Progenitor cell of endocrine pancreas (in vitro differentiated cells): ENCODE measurements around the gene IER3. TPM values are rescaled to one million over a fixed set of nuclear protein-coding genes. Genes with fewer than 3 reads are reported as not detected.
A peak's percentile ranks its signal among the peaks of the same experiment; 100 is the strongest.

Experiments
- DNase-seq: peaks from one replicate; pipeline ENCODE4 v3.0.0; 2021; ENCODE audit warnings: low spot score; ENCODE audit not compliant: unreplicated experiment
- H3K27ac Mint-ChIP-seq: 2 replicates; pipeline ENCODE4 v1.8.0; 2021; ENCODE audit warnings: mild to moderate bottlenecking, moderate library complexity, mixed read lengths
- H3K27me3 Mint-ChIP-seq: 2 replicates; pipeline ENCODE4 v1.8.0; 2021; ENCODE audit warnings: mixed read lengths
- H3K36me3 Mint-ChIP-seq: 2 replicates; pipeline ENCODE4 v1.8.0; 2022; ENCODE audit warnings: mixed read lengths; ENCODE audit not compliant: insufficient read depth
- H3K4me1 Mint-ChIP-seq: 2 replicates; pipeline ENCODE4 v1.8.0; 2021; ENCODE audit warnings: low read depth, mixed read lengths
- H3K4me3 Mint-ChIP-seq: 2 replicates; pipeline ENCODE4 v1.8.0; 2021; ENCODE audit warnings: low read depth, mild to moderate bottlenecking, moderate library complexity, mixed read lengths
- H3K9me3 Mint-ChIP-seq: 2 replicates; pipeline ENCODE4 v1.8.0; 2021; ENCODE audit warnings: low read depth, mixed read lengths
- CTCF ChIP-seq: fragments of 200-600 bp; sonication (generic); IDR thresholded peaks from one replicate; pipeline ENCODE4 v1.5.0; 2021; ENCODE audit warnings: antibody characterized with exemption, mild to moderate bottlenecking; ENCODE audit not compliant: unreplicated experiment
- total RNA-seq: library from RNA; stranded (reverse); gene quantifications from 2 replicates; pipeline ENCODE4 v1.2.1, GENCODE V29; 2021

Gene IER3
- total RNA-seq, 1 donor from 2014 or later = 23.2 TPM

- no peaks in the 10 kb centered on the region for H3K27me3 Mint-ChIP-seq
- no peaks in the 10 kb centered on the region for H3K36me3 Mint-ChIP-seq
- DNase-seq = no peak
- no peaks in the 10 kb centered on the region for H3K9me3 Mint-ChIP-seq
- no peak for TF ChIP-seq CTCF
- no peak overlapping the region for H3K27ac Mint-ChIP-seq
- H3K4me3 Mint-ChIP-seq = no peak overlapping the region
- peaks cover 25% of the 10 kb centered on the region for H3K4me1 Mint-ChIP-seq
Observed at GRCh38 chr6:30774701-30775100, 30.4 kb upstream of the IER3 start.

DNA sequence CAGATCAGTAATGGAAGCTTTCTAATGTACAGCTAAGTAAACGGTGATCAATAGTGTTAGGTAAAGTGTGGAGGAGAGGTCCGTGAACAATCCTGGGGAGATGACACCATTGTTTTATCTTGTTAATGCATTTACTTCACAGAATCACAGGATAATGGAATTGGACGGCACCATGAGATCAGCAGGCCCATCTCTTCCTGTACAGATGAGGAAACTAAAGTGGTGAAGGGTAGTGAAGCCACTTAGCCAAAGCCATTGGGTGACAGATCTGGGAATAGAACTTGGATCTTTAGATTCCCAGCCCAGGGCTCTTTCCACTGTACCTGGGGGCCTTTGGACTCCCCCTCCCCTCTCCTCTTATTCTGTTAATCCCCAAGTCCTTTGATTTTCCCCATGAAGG, 26.2 kb upstream of the IER3 start:
- DNase-seq = no peak
- Mint-ChIP-seq H3K9me3 (no peaks in the 10 kb centered on the region), H3K4me3 (no peak overlapping the region), H3K27ac (no peak overlapping the region), H3K27me3 (no peaks in the 10 kb centered on the region), H3K4me1 (peaks cover 20% of the 10 kb centered on the region), H3K36me3 (no peaks in the 10 kb centered on the region)
- no peak for TF ChIP-seq CTCF

DNA sequence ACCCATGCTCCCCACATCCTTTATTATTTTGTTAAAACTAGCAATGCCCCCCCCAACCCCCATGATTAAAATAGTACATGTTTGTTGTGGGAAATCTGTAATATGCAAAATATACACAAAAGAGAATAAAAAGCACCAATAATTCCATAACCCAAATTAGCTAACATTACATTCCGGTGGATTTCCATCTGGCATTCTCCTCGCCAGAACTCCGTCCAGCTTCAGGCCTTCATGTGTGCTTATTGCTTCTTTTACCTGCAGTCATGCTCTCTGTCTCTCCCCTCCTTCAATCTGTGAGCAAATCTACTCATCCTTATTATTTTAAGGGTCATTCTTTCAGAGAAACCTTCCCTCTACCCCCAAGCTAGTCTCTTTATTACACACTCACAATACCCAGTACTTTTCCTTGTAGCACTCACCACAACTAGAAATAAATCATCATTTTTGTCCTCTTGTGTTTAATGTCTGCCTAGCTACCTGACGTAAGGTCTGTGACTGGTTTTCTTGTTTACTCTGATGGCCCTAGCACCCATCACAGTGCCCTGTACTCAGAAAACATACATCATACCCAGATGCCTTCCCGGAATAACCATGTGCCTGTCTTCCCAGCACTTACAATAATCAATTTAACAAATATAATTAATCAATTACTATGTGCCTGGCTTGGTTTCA, 25.6 kb upstream of the IER3 start:
- Mint-ChIP-seq H3K27me3 (no peaks in the 10 kb centered on the region), H3K4me3 (no peak overlapping the region), H3K36me3 (no peaks in the 10 kb centered on the region), H3K9me3 (no peaks in the 10 kb centered on the region), H3K27ac (peak overlapping the region; percentile 93), H3K4me1 (peaks cover 24% of the 10 kb centered on the region)
- no peak for TF ChIP-seq CTCF
- DNase-seq = no peak

DNA sequence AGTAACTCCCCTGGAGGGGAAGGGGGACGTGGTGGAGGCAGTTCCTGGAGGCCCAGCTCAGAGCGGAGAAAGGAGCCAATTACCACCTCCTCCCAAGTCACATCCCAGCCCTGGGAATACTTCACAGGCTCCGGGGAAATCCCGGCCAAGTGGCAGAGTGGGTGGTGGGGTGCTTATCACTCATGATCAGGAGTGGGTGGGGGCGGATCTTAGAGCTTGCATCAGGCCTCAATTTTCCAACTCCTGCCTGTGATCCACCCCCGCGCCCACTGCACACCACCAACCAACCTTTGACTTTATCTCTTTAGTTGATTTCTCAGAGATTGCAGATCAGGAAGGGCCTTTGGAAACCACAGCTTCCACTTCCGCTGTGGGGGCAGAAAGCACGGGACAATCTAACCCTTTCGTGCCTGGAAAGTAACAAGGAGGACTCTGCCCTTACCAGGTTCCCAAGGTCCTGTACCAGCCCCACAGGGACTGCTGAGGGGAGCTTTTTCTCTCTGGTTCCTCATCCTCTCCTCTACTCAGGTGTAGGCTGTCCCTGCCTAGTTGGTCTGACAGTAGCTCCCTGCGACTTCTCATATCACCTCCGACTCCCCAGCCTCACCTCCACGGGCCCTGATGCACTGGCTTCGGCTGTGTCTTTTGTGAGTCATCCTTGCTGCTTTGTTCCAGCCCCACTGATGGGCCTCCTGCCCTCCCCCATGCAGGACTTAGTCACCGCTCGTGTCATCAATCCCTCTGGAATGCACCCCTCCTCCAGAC, 24.9 kb upstream of the IER3 start:
- Mint-ChIP-seq H3K9me3 (no peaks in the 10 kb centered on the region), H3K4me1 (peaks cover 31% of the 10 kb centered on the region), H3K36me3 (no peaks in the 10 kb centered on the region), H3K4me3 (no peak overlapping the region), H3K27ac (peak overlapping the region; percentile 93), H3K27me3 (no peaks in the 10 kb centered on the region)
- no peak for DNase-seq
- no peak for TF ChIP-seq CTCF

DNA sequence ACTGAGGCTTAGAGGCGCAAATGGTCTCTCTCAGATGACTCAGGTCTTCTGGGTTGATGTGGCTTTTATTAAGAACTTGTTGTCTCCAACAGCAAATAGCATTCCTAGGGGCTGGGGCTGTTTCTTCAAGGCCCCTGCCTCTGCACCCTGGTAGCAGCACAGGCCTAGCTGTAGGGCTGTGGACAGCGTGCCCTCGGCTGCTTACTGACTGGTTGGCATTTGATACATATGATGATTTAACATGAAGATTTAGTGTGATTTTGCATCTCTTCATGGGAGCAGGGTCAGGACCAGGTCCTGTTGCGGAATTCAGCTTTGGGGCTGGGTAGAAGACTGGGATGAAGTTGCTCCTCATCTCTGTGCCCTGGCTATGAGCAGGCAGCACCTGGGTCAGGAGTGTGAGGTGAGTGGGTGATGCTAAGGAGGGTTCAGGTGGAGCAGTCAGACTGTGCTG, 24.3 kb upstream of the IER3 start:
- no peaks in the 10 kb centered on the region for H3K9me3 Mint-ChIP-seq
- H3K4me1 Mint-ChIP-seq = peaks cover 37% of the 10 kb centered on the region
- no peaks in the 10 kb centered on the region for H3K27me3 Mint-ChIP-seq
- H3K4me3 Mint-ChIP-seq = no peak overlapping the region
- peak overlapping the region; percentile 93 for H3K27ac Mint-ChIP-seq
- TF ChIP-seq CTCF = no peak
- no peaks in the 10 kb centered on the region for H3K36me3 Mint-ChIP-seq
- no peak for DNase-seq
